HepG2 (cell line): Measurements from ENCODE around the gene KLHL40. TPM values are rescaled to one million over a fixed set of nuclear protein-coding genes. Genes with fewer than 3 reads are reported as not detected.

Experiments used
- ASH2L ChIP-seq: fragments of 300-600, 200-600 bp; sonication (generic); IDR thresholded peaks from 2 replicates; pipeline ENCODE4 v1.7.0; 2017; ENCODE audit warnings: low read depth, mild to moderate bottlenecking, moderate library complexity, mixed read lengths, low read length; ENCODE audit not compliant: insufficient read length
- GABPA ChIP-seq, 2 experiments: IDR thresholded peaks; 2 replicates each; pipeline ENCODE4 v1.6.1; 2011 to 2016; ENCODE audit warnings: low read depth in 2 of 2, low read length in 1 of 2, missing biosample characterization in 1 of 2, missing genetic modification characterization in 1 of 2
- GATAD1 ChIP-seq: IDR thresholded peaks from 2 replicates; pipeline ENCODE4 v1.6.1; 2016; ENCODE audit warnings: missing genetic modification reagents, missing compliant biosample characterization
- KMT2B ChIP-seq: IDR thresholded peaks from 2 replicates; pipeline ENCODE4 v1.6.1; 2016; ENCODE audit warnings: missing genetic modification reagents, missing compliant biosample characterization
- NBN ChIP-seq: fragments of 450-650 bp; conservative IDR thresholded peaks from 2 replicates; pipeline ENCODE4 v1.6.1; 2017
- PAX8 ChIP-seq: sonication (generic); formaldehyde crosslinking; IDR thresholded peaks from 2 replicates; pipeline ENCODE4 v1.8.0; 2022; ENCODE audit warnings: mild to moderate bottlenecking, missing genetic modification reagents, borderline replicate concordance
- SATB2 ChIP-seq: sonication (generic); formaldehyde crosslinking; IDR thresholded peaks from 2 replicates; pipeline ENCODE4 v1.5.0; 2020; ENCODE audit warnings: missing genetic modification reagents
- SIN3A ChIP-seq: IDR thresholded peaks from 2 replicates; pipeline ENCODE4 v1.6.1; 2011; ENCODE audit warnings: low read depth, mild to moderate bottlenecking, control low read depth, low read length, borderline replicate concordance
- SMARCE1 ChIP-seq: fragments of 450-650 bp; IDR thresholded peaks from 2 replicates; pipeline ENCODE4 v1.6.1; 2017; ENCODE audit warnings: borderline replicate concordance
- TBX2 ChIP-seq: sonication (generic); formaldehyde crosslinking; IDR thresholded peaks from 2 replicates; pipeline ENCODE4 v1.5.0; 2020; ENCODE audit warnings: missing genetic modification reagents, mild to moderate bottlenecking, borderline replicate concordance
- ZFX ChIP-seq: sonication (generic); formaldehyde crosslinking; IDR thresholded peaks from 2 replicates; pipeline ENCODE4 v1.4.0; 2020; ENCODE audit warnings: mild to moderate bottlenecking, low read depth, missing genetic modification reagents, moderate library complexity
- ZNF430 ChIP-seq: sonication (generic); formaldehyde crosslinking; IDR thresholded peaks from 2 replicates; pipeline ENCODE4 v1.9.0; 2021; ENCODE audit warnings: mild to moderate bottlenecking, missing genetic modification reagents
- ZNF615 ChIP-seq: sonication (generic); formaldehyde crosslinking; IDR thresholded peaks from 2 replicates; pipeline ENCODE4 v1.5.0; 2020; ENCODE audit warnings: mild to moderate bottlenecking, missing genetic modification reagents, borderline replicate concordance
- ZNF746 ChIP-seq: sonication (generic); formaldehyde crosslinking; IDR thresholded peaks from 2 replicates; pipeline ENCODE4 v1.8.0; 2022; ENCODE audit warnings: mild to moderate bottlenecking, missing genetic modification reagents
- ZNF816 ChIP-seq: sonication (generic); formaldehyde crosslinking; IDR thresholded peaks from 2 replicates; pipeline ENCODE4 v1.8.0; 2022; ENCODE audit warnings: missing genetic modification reagents, mild to moderate bottlenecking, borderline replicate concordance
- polyA plus RNA-seq, 8 experiments: library from polyadenylated mRNA; depleted of rRNA in 3 of 8; stranded (reverse) in 7 of 8; unstranded in 1 of 8; fragments of >200 nt; fragmentation: Illumina TruSeq in 4 of 8; extraction: Trizol in 4 of 8; gene quantifications; 2 replicates each; pipeline versions ENCODE4 v1.2.1 to v1.2.3, GENCODE V29; 2011 to 2016; ENCODE audit warnings: low read depth in 4 of 8, missing spikeins in 1 of 8, mixed read lengths in 1 of 8; ENCODE audit not compliant: insufficient read depth in 1 of 8
- total RNA-seq, 5 experiments: library from RNA; depleted of rRNA; stranded (reverse); fragments of >200 nt; fragmentation: Illumina TruSeq; extraction: Trizol; gene quantifications; 2 replicates each; pipeline ENCODE4 v1.2.3, GENCODE V29; 2016; ENCODE audit warnings: low read depth in 1 of 5
- TF ChIP-seq, protein P1 (sequence below): sonication (generic); formaldehyde crosslinking; IDR thresholded peaks from 2 replicates; pipeline ENCODE4 v1.5.1; 2020; ENCODE audit warnings: mild to moderate bottlenecking, missing genetic modification reagents, moderate library complexity
- TF ChIP-seq, protein P2 (sequence below): sonication (generic); formaldehyde crosslinking; IDR thresholded peaks from 2 replicates; pipeline ENCODE4 v1.4.0; 2020; ENCODE audit warnings: missing genetic modification reagents
- TF ChIP-seq, protein P3 (sequence below): sonication (generic); formaldehyde crosslinking; IDR thresholded peaks from 2 replicates; pipeline ENCODE4 v1.4.0; 2020; ENCODE audit warnings: missing genetic modification reagents, borderline replicate concordance
- TF ChIP-seq, protein P4 (sequence below): sonication (generic); formaldehyde crosslinking; IDR thresholded peaks from 2 replicates; pipeline ENCODE4 v1.5.0; 2020; ENCODE audit warnings: missing genetic modification reagents, mild to moderate bottlenecking, borderline replicate concordance
- TF ChIP-seq, protein P5 (sequence below): sonication (generic); formaldehyde crosslinking; IDR thresholded peaks from 2 replicates; pipeline ENCODE4 v1.5.1; 2020; ENCODE audit warnings: mild to moderate bottlenecking, missing genetic modification reagents

Gene KLHL40
- total and polyA plus RNA-seq, 2 of the 13 experiments (the other 11 are each of a cell fraction or from before 2014, with no cell fraction given): not detected

DNA sequence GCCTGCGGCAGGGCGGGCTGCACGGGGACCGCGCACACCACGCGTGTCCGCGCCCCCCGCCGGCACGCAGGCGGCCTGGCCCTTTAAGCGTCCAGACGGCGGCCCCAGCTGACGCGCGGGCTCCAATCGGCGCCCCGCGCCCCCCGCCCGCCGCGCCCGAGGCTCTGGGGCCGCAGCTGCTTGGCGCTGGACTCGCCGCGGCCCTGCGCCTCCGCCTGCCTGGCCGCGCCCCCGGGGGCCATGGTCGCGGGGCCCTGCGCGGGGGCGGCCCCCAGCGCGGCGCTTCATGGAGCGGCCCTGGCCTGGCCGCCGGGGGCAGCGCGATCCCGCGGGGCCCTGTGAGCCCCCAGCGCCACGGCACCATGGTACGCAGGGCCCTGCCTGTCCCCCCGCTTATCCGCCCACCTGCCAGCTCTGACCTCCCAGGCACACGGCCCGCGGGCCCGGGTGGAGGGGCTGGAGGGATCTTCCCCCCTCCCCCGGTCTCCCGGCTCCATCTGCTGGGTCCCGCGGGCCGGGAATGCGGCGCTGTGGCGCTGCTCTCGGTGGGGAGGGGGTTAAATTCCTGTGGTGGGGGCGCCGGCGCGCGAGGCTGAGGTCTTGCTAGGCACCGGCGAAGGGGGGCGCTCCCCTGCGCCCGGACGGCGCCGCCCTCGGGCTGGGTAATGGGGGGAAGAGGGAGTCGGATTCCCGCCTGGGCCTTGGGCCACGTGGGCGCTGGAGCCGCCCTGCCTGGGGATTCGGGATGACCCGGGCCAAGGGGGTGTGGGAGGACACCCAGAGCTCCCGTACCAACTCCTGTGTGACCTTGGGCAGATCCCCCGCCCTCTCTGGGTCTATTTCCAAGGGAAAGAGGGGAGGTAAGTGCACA lies 30.8 kb upstream of the KLHL40 start (continued):
- TF ChIP-seq, protein P1, sequence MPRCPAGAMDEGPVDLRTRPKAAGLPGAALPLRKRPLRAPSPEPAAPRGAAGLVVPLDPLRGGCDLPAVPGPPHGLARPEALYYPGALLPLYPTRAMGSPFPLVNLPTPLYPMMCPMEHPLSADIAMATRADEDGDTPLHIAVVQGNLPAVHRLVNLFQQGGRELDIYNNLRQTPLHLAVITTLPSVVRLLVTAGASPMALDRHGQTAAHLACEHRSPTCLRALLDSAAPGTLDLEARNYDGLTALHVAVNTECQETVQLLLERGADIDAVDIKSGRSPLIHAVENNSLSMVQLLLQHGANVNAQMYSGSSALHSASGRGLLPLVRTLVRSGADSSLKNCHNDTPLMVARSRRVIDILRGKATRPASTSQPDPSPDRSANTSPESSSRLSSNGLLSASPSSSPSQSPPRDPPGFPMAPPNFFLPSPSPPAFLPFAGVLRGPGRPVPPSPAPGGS (CRISPR knock-in tag): 0 out of 2 replicates have a peak, but pooled peaks have one; percentile 33
- TF ChIP-seq ZFX (peak; percentile 64), KMT2B (CRISPR knock-in tag) (peak; percentile 63), NBN (no peak), ZNF746 (CRISPR knock-in tag) (no peak; the same call in 1 of the 2 replicates), GABPA (IDR thresholded peaks at IDR 0.05; ENCODE audit: low read depth, low read length) (no peak), GABPA (CRISPR knock-in tag; IDR thresholded peaks at IDR 0.05; ENCODE audit: low read depth) (no peak), TBX2 (CRISPR knock-in tag) (no peak), ZNF615 (CRISPR knock-in tag) (no peak), PAX8 (CRISPR knock-in tag) (no peak), ZNF816 (CRISPR knock-in tag) (no peak), GATAD1 (CRISPR knock-in tag) (no peak), SATB2 (no peak), SIN3A (no peak), ASH2L (peak; percentile 32), SMARCE1 (no peak), ZNF430 (CRISPR knock-in tag) (0 out of 2 replicates have a peak, but pooled peaks have one; percentile 39)
- TF ChIP-seq, protein P2, sequence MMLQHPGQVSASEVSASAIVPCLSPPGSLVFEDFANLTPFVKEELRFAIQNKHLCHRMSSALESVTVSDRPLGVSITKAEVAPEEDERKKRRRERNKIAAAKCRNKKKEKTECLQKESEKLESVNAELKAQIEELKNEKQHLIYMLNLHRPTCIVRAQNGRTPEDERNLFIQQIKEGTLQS (CRISPR knock-in tag): peak; percentile 30; the same call in 1 of the 2 replicates
- TF ChIP-seq, protein P3, sequence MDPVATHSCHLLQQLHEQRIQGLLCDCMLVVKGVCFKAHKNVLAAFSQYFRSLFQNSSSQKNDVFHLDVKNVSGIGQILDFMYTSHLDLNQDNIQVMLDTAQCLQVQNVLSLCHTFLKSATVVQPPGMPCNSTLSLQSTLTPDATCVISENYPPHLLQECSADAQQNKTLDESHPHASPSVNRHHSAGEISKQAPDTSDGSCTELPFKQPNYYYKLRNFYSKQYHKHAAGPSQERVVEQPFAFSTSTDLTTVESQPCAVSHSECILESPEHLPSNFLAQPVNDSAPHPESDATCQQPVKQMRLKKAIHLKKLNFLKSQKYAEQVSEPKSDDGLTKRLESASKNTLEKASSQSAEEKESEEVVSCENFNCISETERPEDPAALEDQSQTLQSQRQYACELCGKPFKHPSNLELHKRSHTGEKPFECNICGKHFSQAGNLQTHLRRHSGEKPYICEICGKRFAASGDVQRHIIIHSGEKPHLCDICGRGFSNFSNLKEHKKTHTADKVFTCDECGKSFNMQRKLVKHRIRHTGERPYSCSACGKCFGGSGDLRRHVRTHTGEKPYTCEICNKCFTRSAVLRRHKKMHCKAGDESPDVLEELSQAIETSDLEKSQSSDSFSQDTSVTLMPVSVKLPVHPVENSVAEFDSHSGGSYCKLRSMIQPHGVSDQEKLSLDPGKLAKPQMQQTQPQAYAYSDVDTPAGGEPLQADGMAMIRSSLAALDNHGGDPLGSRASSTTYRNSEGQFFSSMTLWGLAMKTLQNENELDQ (CRISPR knock-in tag): no peak
- TF ChIP-seq, protein P4, sequence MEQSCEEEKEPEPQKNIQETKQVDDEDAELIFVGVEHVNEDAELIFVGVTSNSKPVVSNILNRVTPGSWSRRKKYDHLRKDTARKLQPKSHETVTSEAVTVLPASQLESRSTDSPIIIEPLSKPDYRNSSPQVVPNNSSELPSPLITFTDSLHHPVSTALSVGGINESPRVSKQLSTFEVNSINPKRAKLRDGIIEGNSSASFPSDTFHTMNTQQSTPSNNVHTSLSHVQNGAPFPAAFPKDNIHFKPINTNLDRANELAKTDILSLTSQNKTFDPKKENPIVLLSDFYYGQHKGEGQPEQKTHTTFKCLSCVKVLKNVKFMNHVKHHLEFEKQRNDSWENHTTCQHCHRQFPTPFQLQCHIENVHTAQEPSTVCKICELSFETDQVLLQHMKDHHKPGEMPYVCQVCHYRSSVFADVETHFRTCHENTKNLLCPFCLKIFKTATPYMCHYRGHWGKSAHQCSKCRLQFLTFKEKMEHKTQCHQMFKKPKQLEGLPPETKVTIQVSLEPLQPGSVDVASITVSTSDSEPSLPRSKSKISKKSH (CRISPR knock-in tag): peak; percentile 58; the same call in 1 of the 2 replicates
- TF ChIP-seq, protein P5, sequence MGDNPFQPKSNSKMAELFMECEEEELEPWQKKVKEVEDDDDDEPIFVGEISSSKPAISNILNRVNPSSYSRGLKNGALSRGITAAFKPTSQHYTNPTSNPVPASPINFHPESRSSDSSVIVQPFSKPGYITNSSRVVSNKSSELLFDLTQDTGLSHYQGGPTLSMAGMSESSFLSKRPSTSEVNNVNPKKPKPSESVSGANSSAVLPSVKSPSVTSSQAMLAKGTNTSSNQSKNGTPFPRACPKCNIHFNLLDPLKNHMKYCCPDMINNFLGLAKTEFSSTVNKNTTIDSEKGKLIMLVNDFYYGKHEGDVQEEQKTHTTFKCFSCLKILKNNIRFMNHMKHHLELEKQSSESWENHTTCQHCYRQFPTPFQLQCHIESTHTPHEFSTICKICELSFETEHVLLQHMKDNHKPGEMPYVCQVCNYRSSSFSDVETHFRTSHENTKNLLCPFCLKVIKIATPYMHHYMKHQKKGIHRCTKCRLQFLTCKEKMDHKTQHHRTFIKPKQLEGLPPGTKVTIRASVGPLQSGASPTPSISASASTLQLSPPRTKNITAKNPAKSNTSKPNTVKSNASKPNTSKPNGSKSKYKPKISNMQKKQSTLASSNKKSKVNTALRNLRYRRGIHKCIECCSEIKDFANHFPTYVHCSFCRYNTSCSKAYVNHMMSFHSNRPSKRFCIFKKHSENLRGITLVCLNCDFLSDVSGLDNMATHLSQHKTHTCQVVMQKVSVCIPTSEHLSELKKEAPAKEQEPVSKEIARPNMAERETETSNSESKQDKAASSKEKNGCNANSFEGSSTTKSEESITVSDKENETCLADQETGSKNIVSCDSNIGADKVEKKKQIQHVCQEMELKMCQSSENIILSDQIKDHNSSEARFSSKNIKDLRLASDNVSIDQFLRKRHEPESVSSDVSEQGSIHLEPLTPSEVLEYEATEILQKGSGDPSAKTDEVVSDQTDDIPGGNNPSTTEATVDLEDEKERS: no peak
